ENCODE results near the gene SHISA5.

DNA sequence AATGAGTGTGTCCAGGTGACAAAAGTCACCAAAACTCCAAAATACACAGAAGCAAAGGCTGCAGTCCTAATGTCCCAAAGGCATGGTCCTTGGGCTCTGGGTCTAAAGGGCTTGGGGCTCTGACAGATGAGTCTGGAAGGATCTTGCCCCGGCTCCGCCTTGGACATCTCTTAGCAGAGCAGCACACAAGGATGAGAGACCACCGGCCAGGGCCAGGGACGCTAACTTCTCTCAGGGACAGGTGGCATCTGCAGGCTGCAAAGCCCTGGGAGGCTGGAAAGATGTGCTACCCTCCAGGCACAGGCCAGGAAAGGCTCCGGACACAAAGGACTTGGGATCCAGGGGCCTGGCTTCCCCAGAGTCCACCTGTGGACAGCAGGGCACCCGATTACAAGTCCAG is 14.1 kb upstream of the SHISA5 start:
- TF ChIP-seq CHD4 (IDR thresholded peaks at IDR 0.05; ENCODE audit: borderline replicate concordance): no peak
- TF ChIP-seq SREBF2 (IDR thresholded peaks at IDR 0.05): no peak
- no peak for TF ChIP-seq ESRRA (IDR thresholded peaks at IDR 0.05; ENCODE audit: borderline replicate concordance, low read length)
- TF ChIP-seq POLR2A (IDR thresholded peaks at IDR 0.05; ENCODE audit: low read length): no peak
- no peak for TF ChIP-seq HDAC2 (IDR thresholded peaks at IDR 0.05)
- TF ChIP-seq CHD2 (IDR thresholded peaks at IDR 0.05; ENCODE audit: low read length, partially characterized antibody): no peak
- TF ChIP-seq, protein P1, sequence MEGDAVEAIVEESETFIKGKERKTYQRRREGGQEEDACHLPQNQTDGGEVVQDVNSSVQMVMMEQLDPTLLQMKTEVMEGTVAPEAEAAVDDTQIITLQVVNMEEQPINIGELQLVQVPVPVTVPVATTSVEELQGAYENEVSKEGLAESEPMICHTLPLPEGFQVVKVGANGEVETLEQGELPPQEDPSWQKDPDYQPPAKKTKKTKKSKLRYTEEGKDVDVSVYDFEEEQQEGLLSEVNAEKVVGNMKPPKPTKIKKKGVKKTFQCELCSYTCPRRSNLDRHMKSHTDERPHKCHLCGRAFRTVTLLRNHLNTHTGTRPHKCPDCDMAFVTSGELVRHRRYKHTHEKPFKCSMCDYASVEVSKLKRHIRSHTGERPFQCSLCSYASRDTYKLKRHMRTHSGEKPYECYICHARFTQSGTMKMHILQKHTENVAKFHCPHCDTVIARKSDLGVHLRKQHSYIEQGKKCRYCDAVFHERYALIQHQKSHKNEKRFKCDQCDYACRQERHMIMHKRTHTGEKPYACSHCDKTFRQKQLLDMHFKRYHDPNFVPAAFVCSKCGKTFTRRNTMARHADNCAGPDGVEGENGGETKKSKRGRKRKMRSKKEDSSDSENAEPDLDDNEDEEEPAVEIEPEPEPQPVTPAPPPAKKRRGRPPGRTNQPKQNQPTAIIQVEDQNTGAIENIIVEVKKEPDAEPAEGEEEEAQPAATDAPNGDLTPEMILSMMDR (IDR thresholded peaks at IDR 0.05): no peak
- TF ChIP-seq EP300 (IDR thresholded peaks at IDR 0.05): no peak
- TF ChIP-seq REST (IDR thresholded peaks at IDR 0.05): no peak
- no peak for TF ChIP-seq CEBPB (IDR thresholded peaks at IDR 0.05)

Measured in A549 (cell line).